GM12878 (cell line): ENCODE results near the gene NUDT1. TPM values are rescaled to one million over a fixed set of nuclear protein-coding genes. Genes with fewer than 3 reads are reported as not detected.

ENCODE experiments used
- ASH2L ChIP-seq: fragments of 300-600, 200-600 bp; sonication (generic); IDR thresholded peaks from 2 replicates; pipeline ENCODE4 v1.6.1; 2017; ENCODE audit warnings: low read depth, mild to moderate bottlenecking, borderline replicate concordance
- BCL3 ChIP-seq: IDR thresholded peaks from 2 replicates; pipeline ENCODE4 v1.6.1; 2011; ENCODE audit warnings: borderline replicate concordance, low read depth, mild to moderate bottlenecking, moderate library complexity, low read length; ENCODE audit not compliant: insufficient read depth, poor library complexity, severe bottlenecking
- CBFB ChIP-seq: IDR thresholded peaks from 2 replicates; pipeline ENCODE4 v1.6.1; 2016; ENCODE audit warnings: antibody characterized with exemption, low read depth
- CBX5 ChIP-seq: sonication (generic); IDR thresholded peaks from 2 replicates; pipeline ENCODE4 v1.6.1; 2016; ENCODE audit warnings: low read depth, moderate library complexity, mild to moderate bottlenecking, inconsistent platforms
- CTCF ChIP-seq, 3 experiments: IDR thresholded peaks in 2 of 3; conservative IDR thresholded peaks in 1 of 3; 2 replicates each; pipeline ENCODE4 v1.5.1; 2011; ENCODE audit warnings: low read depth in 3 of 3, low read length in 3 of 3, mild to moderate bottlenecking in 3 of 3, control low read depth in 2 of 3, moderate library complexity in 2 of 3, inconsistent platforms in 1 of 3, mixed read lengths in 1 of 3; ENCODE audit not compliant: control insufficient read depth in 2 of 3, insufficient read depth in 1 of 3; ENCODE audit errors: extremely low read depth in 1 of 3
- DPF2 ChIP-seq: fragments of 450-650 bp; IDR thresholded peaks from 2 replicates; pipeline ENCODE4 v1.6.1; 2017; ENCODE audit warnings: mild to moderate bottlenecking
- EZH2 ChIP-seq: IDR thresholded peaks from 2 replicates; pipeline ENCODE4 v1.6.1; 2012; ENCODE audit warnings: low read depth, mild to moderate bottlenecking, control low read depth, inconsistent platforms, low read length, borderline replicate concordance; ENCODE audit not compliant: control insufficient read depth
- GATAD2B ChIP-seq: fragments of 450-650 bp; conservative IDR thresholded peaks from 2 replicates; pipeline ENCODE4 v1.6.1; 2017; ENCODE audit warnings: low read depth, mild to moderate bottlenecking, moderate library complexity
- HDAC6 ChIP-seq: fragments of 200-600 bp; sonication (generic); IDR thresholded peaks from one replicate; pipeline ENCODE4 v1.8.0; 2017; ENCODE audit warnings: antibody characterized with exemption; ENCODE audit not compliant: unreplicated experiment
- IKZF2 ChIP-seq, 2 experiments: fragments of 450-650 bp; IDR thresholded peaks; 2 replicates each; pipeline ENCODE4 v1.6.1; 2017; ENCODE audit warnings: mild to moderate bottlenecking in 2 of 2, moderate library complexity in 2 of 2
- KLF5 ChIP-seq: fragments of 450-650 bp; IDR thresholded peaks from 2 replicates; pipeline ENCODE4 v1.6.1; 2014; ENCODE audit warnings: mild to moderate bottlenecking; ENCODE audit not compliant: partially characterized antibody
- MEF2B ChIP-seq: fragments of 450-650 bp; IDR thresholded peaks from 2 replicates; pipeline ENCODE4 v1.6.1; 2018; ENCODE audit warnings: mild to moderate bottlenecking, moderate library complexity; ENCODE audit not compliant: partially characterized antibody, poor library complexity, severe bottlenecking
- POLR2AphosphoS5 ChIP-seq: IDR thresholded peaks from 2 replicates; pipeline ENCODE4 v1.6.1; 2011; ENCODE audit warnings: mild to moderate bottlenecking, low read length, inconsistent platforms
- RAD21 ChIP-seq: IDR thresholded peaks from 2 replicates; pipeline ENCODE4 v1.6.1; 2011; ENCODE audit warnings: mild to moderate bottlenecking, low read depth, low read length, moderate library complexity; ENCODE audit not compliant: insufficient read depth
- SMARCA5 ChIP-seq: fragments of 450-650 bp; IDR thresholded peaks from 2 replicates; pipeline ENCODE4 v1.6.1; 2017; ENCODE audit warnings: mild to moderate bottlenecking
- SRF ChIP-seq, 2 experiments: IDR thresholded peaks; 2 replicates each; pipeline ENCODE4 v1.6.1; 2011; ENCODE audit warnings: low read depth in 2 of 2, low read length in 2 of 2, mild to moderate bottlenecking in 1 of 2, moderate library complexity in 1 of 2
- SUZ12 ChIP-seq: fragments of 200-600 bp; sonication (generic); IDR thresholded peaks from one replicate; pipeline ENCODE4 v1.6.1; 2018; ENCODE audit warnings: antibody characterized with exemption, mild to moderate bottlenecking; ENCODE audit not compliant: unreplicated experiment
- TCF12 ChIP-seq: IDR thresholded peaks from 2 replicates; pipeline ENCODE4 v1.6.1; 2011; ENCODE audit warnings: low read depth, mild to moderate bottlenecking, low read length
- ZBED1 ChIP-seq: IDR thresholded peaks from 2 replicates; pipeline ENCODE4 v1.6.1; 2016; ENCODE audit warnings: borderline replicate concordance
- ZNF687 ChIP-seq: fragments of 450-650 bp; IDR thresholded peaks from 2 replicates; pipeline ENCODE4 v1.6.1; 2017; ENCODE audit warnings: mild to moderate bottlenecking, moderate library complexity
- polyA plus RNA-seq, 11 experiments: library from polyadenylated mRNA; depleted of rRNA in 4 of 11; unstranded in 6 of 11; stranded (reverse) in 5 of 11; fragments of >200 nt; fragmentation: Nextera tagmentation in 4 of 11; fragmentation: Illumina TruSeq in 1 of 11; extraction: Ambion mirVana in 4 of 11; extraction: Trizol in 1 of 11; gene quantifications; 1 replicate in 1 of 11; 2 replicates in 10 of 11; pipeline versions ENCODE4 v1.2.1 to v1.2.3, GENCODE V29; 2011 to 2016; ENCODE audit warnings: inconsistent platforms in 2 of 11, missing spikeins in 2 of 11, low read depth in 1 of 11
- total RNA-seq, 4 experiments: library from RNA; depleted of rRNA in 3 of 4; stranded (reverse); fragments of >200 nt in 3 of 4; fragmentation: Illumina TruSeq in 1 of 4; extraction: Trizol in 1 of 4; gene quantifications; 2 replicates each; pipeline versions ENCODE4 v1.2.1 to v1.2.3, GENCODE V29; 2013 to 2021
- TF ChIP-seq, protein P1 (sequence below): IDR thresholded peaks from 2 replicates; pipeline ENCODE4 v1.6.1; 2011; ENCODE audit warnings: borderline replicate concordance, low read depth, mild to moderate bottlenecking, moderate library complexity, mixed read lengths, low read length; ENCODE audit not compliant: insufficient read depth; ENCODE audit errors: extremely low read length

The NUDT1 gene
- total and polyA plus RNA-seq, 10 of the 15 experiments (the other 5 are each of a cell fraction or from before 2014, with no cell fraction given): 7.7 to 122 (median 59.2) TPM

DNA sequence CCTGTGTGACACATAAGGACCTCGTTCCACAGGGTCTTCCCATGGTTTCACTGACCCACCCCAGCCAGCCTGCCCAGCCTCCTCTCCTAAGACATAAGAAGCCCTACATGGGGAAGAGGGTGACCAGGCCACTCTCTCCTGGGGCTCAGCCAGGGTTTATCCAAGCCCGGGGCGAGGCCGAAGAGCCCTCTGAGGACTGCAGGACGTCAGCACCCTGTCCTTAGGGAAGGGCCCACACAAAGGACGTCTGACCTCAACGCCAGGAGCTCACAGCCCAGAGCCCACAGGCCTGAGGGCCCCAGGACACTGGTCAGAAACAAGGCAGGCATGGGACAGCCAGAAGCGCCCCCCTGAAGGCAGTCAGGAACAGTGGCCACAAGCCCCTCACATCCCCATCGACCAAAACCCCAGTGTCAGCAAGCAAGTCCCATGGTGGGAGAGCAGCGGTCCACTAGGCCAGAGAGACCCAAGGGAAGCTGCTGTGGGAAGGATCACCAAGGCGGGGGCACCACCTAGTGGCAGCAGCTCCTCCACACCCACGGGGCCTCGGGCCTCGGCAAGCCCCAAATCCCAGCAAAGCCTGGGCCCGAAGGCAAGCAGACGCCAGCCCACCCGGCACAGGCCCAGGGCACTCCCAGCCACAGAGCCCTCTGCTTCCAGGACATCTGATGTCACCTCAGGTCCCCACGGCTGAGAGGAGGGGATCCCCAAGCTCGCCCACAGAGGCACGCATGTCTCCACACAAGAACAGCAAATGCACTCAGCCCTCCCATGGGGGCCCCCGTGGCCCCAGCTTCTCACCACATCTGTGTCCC lies 32.7 kb upstream of the NUDT1 start (continued):
- TF ChIP-seq MEF2B (peak; percentile 85), DPF2 (peak; percentile 52; the same call in 1 of the 2 replicates), TCF12 (no peak), SUZ12 (no peak), RAD21 (peak; percentile 84), SMARCA5 (0 out of 2 replicates have a peak, but pooled peaks have one; percentile 53), CTCF (IDR thresholded peaks at IDR 0.05 in 2 of 3, conservative IDR thresholded peaks at IDR 0.05 in 1 of 3; ENCODE audit: control insufficient read depth in 2 of 3, extremely low read depth in 1 of 3, insufficient read depth in 1 of 3, low read depth in 3 of 3, low read length in 3 of 3) (peak; percentile 74 to 88 (median 88)), BCL3 (peak; percentile 47), CBX5 (no peak), HDAC6 (no peak), ASH2L (no peak), ZNF687 (peak; percentile 77), CBFB (peak; percentile 44; the same call in 1 of the 2 replicates), POLR2AphosphoS5 (0 out of 2 replicates have a peak, but pooled peaks have one; percentile 33), ZBED1 (peak; percentile 99), IKZF2 (IDR thresholded peaks at IDR 0.05) (peak in 1 of 2 experiments; percentile 50; a peak in 2 of 4 replicates), SRF (IDR thresholded peaks at IDR 0.05; ENCODE audit: low read depth in 2 of 2, low read length in 2 of 2) (no peak), EZH2 (no peak), KLF5 (no peak), GATAD2B (peak; percentile 51; the same call in 1 of the 2 replicates)
- TF ChIP-seq, protein P1, sequence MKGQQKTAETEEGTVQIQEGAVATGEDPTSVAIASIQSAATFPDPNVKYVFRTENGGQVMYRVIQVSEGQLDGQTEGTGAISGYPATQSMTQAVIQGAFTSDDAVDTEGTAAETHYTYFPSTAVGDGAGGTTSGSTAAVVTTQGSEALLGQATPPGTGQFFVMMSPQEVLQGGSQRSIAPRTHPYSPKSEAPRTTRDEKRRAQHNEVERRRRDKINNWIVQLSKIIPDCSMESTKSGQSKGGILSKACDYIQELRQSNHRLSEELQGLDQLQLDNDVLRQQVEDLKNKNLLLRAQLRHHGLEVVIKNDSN: no peak
